Testis (tissue), 3 donors: ENCODE results near the gene PDP2. TPM values are rescaled to one million over a fixed set of nuclear protein-coding genes. Genes with fewer than 3 reads are reported as not detected.

ENCODE experiments used
- DNase-seq: peaks from one replicate; pipeline ENCODE4 v3.0.0-alpha.2; 2019
- H3K27ac ChIP-seq, 2 donors: fragments of 200-600 bp; sonication (generic); one replicate each; pipeline ENCODE4 v1.5.1; 2019
- H3K27me3 ChIP-seq: fragments of 200-600 bp; sonication (generic); one replicate; pipeline ENCODE4 v1.5.1; 2019
- H3K36me3 ChIP-seq: fragments of 200-600 bp; sonication (generic); one replicate; pipeline ENCODE4 v1.5.1; 2017; ENCODE audit warnings: low read depth; ENCODE audit errors: missing control alignments
- H3K4me1 ChIP-seq: fragments of 200-600 bp; sonication (generic); one replicate; pipeline ENCODE4 v1.5.1; 2019
- H3K4me3 ChIP-seq, 2 donors: fragments of 200-600 bp; sonication (generic); one replicate each; pipeline ENCODE4 v1.5.1; 2017 to 2019
- H3K9me3 ChIP-seq: fragments of 200-600 bp; sonication (generic); one replicate; pipeline ENCODE4 v1.5.1; 2017
- CTCF ChIP-seq, 3 experiments: fragments of 450-650 bp in 2 of 3; fragments of 200-600 bp in 1 of 3; sonication (generic) in 1 of 3; IDR thresholded peaks; one replicate each; pipeline ENCODE4 v1.5.1; 2016 to 2019; ENCODE audit warnings: antibody characterized with exemption in 3 of 3, mild to moderate bottlenecking in 2 of 3, moderate library complexity in 1 of 3
- POLR2A ChIP-seq: fragments of 450-650 bp; IDR thresholded peaks from one replicate; pipeline ENCODE4 v1.6.1; 2017; ENCODE audit warnings: antibody characterized with exemption, mild to moderate bottlenecking, moderate library complexity
- WGBS, 2 donors: methylation state at CpG; one replicate each; pipeline ENCODE4 v1.1.5; 2018; 5-methylcytosine and 5-hydroxymethylcytosine counted together
- intact Hi-C: fragments of 100-400 bp; cut with DNase I; formaldehyde crosslinking; loops from one replicate; pipeline ENCODE4 v1.15.1; 2023; ENCODE audit warnings: low total_unique reads
- polyA plus RNA-seq: library from polyadenylated mRNA; stranded (reverse); fragments of 350-450 nt; fragmentation: Illumina TruSeq; extraction: RNeasy Lipid Tissue Mini Kit (QIAGEN cat#74804); gene quantifications from one replicate; pipeline ENCODE4 v1.2.3, GENCODE V29; 2014; ENCODE audit warnings: low read depth, low replicate concordance; ENCODE audit not compliant: insufficient read depth
- total RNA-seq, 2 donors: library from RNA; depleted of rRNA; stranded (reverse); fragments of >200 nt; gene quantifications; one replicate each; pipeline ENCODE4 v1.2.3, GENCODE V29; 2016

The PDP2 gene
- total and polyA plus RNA-seq, 3 donors from 2014 or later, result 14.0 to 23.9 (median 22.9) TPM

GRCh38 chr16:66872943-66873684 lies 7.2 kb upstream of the PDP2 start:
- Histone ChIP-seq H3K36me3 (no peaks in the 10 kb centered on the region), H3K9me3 (no peaks in the 10 kb centered on the region), H3K4me1 (peaks cover 9% of the 10 kb centered on the region), H3K27me3 (no peaks in the 10 kb centered on the region), H3K27ac (peak overlapping the region; percentile 49 to 79), H3K4me3 (peak overlapping the region; percentile 40 to 45)
- peak; percentile 93 for DNase-seq
- no peak for TF ChIP-seq POLR2A
- peak; percentile 78 to 91 (median 89) for TF ChIP-seq CTCF (IDR thresholded peaks at IDR 0.05)
- intact Hi-C loops, result no loop called here
- 2 to 3% methylated on average over 23 to 30 of the region's 39 CpGs for WGBS, 2 donors

GRCh38 chr16:66873685-66874055 lies 6.6 kb upstream of the PDP2 start:
- intact Hi-C loops, result no loop called here

GRCh38 chr16:66874079-66874775 lies 6.1 kb upstream of the PDP2 start:
- peak; percentile 55 for DNase-seq
- Histone ChIP-seq H3K27me3 (no peaks in the 10 kb centered on the region), H3K4me3 (no peak overlapping the region), H3K9me3 (no peaks in the 10 kb centered on the region), H3K4me1 (peaks cover 9% of the 10 kb centered on the region), H3K27ac (peak overlapping the region; percentile 37 to 69), H3K36me3 (no peaks in the 10 kb centered on the region)
- WGBS, 2 donors, result 39 to 50% methylated on average over 1 of the region's 1 CpG
- intact Hi-C loops, result no loop called here
- no peak for TF ChIP-seq POLR2A
- TF ChIP-seq CTCF (IDR thresholded peaks at IDR 0.05), result no peak

More at GRCh38 chr16:66873685-66874055, 6.6 kb upstream of the PDP2 start:
- Histone ChIP-seq H3K4me3 (no peak overlapping the region), H3K9me3 (no peaks in the 10 kb centered on the region), H3K27me3 (no peaks in the 10 kb centered on the region), H3K27ac (peak overlapping the region; percentile 49 to 79), H3K36me3 (no peaks in the 10 kb centered on the region), H3K4me1 (peaks cover 9% of the 10 kb centered on the region)
- DNase-seq, result no peak
- no peak for TF ChIP-seq CTCF (IDR thresholded peaks at IDR 0.05)
- TF ChIP-seq POLR2A, result no peak

- Histone ChIP-seq H3K36me3 (no peaks in the 10 kb centered on the region), H3K9me3 (no peaks in the 10 kb centered on the region), H3K4me1 (peaks cover 20% of the 10 kb centered on the region), H3K27ac (no peak overlapping the region), H3K4me3 (no peak overlapping the region), H3K27me3 (no peaks in the 10 kb centered on the region)
- WGBS, 2 donors, result 68 to 71% methylated on average over 5 of the region's 5 CpGs
- no peak for DNase-seq
- intact Hi-C loops, result no loop called here
- no peak for TF ChIP-seq CTCF (IDR thresholded peaks at IDR 0.05)
- TF ChIP-seq POLR2A, result no peak
These were observed 2.2 kb upstream of the PDP2 start for GRCh38 chr16:66878067-66878466.
